RWPE1 (cell line): Measurements from ENCODE around the gene PXMP2.

ENCODE experiments used
- CTCF ChIA-PET: fragments of 350-600 bp; sonication (Branson Sonifier 250); formaldehyde crosslinking; extraction: SDS; loops from one replicate; lab custom pipeline; 2021; lab: Yijun Ruan, JAX
- POLR2A ChIA-PET: fragments of 400-600 bp; formaldehyde crosslinking; extraction: SDS; loops from one replicate; lab custom pipeline; 2020; ENCODE audit warnings: antibody characterized with exemption; ENCODE audit not compliant: low non-redundant PET; lab: Yijun Ruan, JAX
- DNase-seq: peaks from one replicate; pipeline ENCODE4 v3.0.0; 2012; ENCODE audit warnings: low spot score
- H3K27ac ChIP-seq: fragments of 450-650 bp; 2 replicates; pipeline ENCODE4 v1.5.1; 2017
- TF ChIP-seq, protein P1 (sequence below): fragments of 450-650 bp; conservative IDR thresholded peaks from 2 replicates; pipeline ENCODE4 v1.5.1; 2017; ENCODE audit warnings: low read depth, mild to moderate bottlenecking

Gene PXMP2

DNA sequence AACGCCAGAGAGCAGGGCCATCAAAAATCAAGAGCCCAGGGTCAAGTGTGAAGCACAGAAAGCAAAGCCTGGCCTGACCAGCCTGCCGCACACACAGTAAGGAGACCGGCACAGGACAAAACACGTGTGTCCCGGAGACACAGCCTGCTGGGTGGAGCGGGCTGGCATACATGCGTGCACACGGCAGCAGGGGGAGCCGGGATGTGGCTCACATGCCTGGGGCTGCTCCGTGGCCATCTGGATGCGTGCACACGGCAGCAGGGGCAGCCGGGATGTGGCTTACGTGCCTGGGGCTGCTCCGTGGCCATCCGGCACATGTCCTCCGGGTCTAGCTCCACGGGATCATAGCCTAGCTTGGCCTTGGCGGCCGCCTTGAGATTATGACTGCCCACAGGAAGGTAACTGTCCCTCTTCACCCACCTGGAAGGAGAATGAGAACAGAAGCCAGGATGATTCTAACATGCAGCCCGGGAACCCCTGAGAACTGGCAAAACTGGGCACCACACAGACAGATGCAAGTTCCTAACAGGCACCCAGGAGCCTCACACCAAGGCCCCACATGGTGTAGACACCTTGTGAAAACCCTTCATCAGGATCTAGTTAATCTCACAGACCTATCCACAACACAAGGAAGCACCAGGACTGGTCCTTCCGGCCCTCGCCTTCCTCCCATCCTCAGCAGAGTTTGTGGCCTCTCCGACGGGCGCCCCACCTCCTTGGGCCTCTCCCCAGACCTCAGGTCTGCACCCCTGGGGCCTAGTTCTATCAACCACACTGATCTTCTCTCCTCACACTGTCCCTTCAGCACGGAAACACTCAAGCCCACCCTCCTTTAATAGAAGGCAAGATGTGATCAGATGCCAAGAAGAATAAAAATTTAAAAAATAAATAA is 13.9 kb upstream of the PXMP2 start:
- ChIA-PET POLR2A (no interaction called here), CTCF (no interaction called here)
- H3K27ac ChIP-seq: no peak overlapping the region
- TF ChIP-seq, protein P1, sequence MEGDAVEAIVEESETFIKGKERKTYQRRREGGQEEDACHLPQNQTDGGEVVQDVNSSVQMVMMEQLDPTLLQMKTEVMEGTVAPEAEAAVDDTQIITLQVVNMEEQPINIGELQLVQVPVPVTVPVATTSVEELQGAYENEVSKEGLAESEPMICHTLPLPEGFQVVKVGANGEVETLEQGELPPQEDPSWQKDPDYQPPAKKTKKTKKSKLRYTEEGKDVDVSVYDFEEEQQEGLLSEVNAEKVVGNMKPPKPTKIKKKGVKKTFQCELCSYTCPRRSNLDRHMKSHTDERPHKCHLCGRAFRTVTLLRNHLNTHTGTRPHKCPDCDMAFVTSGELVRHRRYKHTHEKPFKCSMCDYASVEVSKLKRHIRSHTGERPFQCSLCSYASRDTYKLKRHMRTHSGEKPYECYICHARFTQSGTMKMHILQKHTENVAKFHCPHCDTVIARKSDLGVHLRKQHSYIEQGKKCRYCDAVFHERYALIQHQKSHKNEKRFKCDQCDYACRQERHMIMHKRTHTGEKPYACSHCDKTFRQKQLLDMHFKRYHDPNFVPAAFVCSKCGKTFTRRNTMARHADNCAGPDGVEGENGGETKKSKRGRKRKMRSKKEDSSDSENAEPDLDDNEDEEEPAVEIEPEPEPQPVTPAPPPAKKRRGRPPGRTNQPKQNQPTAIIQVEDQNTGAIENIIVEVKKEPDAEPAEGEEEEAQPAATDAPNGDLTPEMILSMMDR: no peak
- no peak for DNase-seq

DNA sequence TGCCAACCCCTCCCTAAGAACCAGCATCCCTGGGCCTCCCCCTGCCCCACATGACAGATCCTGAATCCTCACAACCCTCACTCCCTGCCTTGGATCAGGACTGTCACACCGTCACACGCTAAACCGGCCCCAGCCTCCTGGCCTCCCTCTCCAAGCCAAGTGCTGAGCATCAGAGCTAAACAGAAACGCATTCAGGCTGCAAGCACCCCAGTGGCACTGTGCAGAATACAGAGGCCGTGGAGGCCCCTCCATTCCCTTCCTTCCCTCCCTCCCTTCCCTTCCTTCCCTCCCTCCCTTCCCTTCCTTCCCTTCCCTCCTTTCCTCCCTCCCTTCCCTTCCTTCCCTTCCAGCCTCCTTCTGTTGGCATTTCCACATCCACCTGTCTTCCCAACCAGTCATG is 12.8 kb upstream of the PXMP2 start:
- ChIA-PET CTCF (no interaction called here), POLR2A (no interaction called here)
- DNase-seq: no peak
- H3K27ac ChIP-seq: no peak overlapping the region
- TF ChIP-seq, protein P1: no peak

DNA sequence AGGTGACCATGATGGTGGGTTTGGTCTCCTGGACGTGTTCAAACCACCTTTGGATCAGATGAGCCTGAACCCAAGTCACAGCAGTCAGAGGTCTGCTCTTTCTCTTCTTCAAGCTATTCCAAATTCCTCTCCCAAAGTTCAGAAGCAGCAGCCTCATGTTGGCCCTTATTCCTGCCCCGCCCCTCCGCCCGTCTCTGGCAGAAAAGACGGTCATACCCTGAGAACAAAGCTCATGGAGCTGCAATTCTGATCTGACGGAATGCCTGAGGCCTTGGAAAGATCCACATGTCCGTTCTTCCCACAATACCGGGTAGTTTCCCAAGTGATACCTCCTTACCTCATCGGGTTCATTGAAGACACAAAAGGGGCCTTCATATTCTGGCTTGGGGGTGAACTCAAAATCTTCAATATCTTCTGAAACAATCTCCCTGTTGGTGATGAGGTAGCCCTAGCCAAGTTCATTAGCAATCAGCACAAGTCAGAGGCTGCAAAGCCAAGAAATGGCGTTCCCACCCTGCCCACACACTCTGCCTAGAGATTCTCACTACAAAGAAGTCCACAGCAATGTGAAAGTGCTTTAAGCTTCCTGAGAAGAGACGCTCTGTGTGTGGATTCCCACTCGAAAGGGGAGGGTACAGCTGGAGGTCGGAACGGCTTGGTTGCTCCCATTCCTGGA is 11.5 kb upstream of the PXMP2 start:
- DNase-seq: no peak
- TF ChIP-seq, protein P1: no peak
- ChIA-PET CTCF (no interaction called here), POLR2A (no interaction called here)
- H3K27ac ChIP-seq: no peak overlapping the region

DNA sequence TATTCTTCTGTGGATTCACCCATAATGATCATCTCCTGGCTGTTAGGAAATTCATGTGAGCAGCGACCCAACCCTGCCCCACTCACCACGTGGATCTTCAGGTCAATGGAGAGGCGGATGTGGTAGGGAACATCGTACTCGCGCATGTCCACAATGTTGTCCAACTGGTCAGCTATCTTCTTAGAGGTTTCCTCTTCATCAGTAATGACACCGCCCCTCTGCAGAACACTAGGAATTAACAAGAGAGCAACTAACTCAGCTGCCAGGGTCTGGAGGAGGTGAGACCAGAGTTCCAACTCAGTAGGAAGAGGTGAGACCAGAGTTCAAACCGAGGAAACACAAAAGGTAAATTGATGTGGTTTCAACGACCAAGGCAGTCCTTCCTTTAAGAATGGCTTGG is 9.9 kb upstream of the PXMP2 start:
- ChIA-PET POLR2A (no interaction called here), CTCF (no interaction called here)
- TF ChIP-seq, protein P1: no peak
- no peak for DNase-seq
- H3K27ac ChIP-seq: no peak overlapping the region

DNA sequence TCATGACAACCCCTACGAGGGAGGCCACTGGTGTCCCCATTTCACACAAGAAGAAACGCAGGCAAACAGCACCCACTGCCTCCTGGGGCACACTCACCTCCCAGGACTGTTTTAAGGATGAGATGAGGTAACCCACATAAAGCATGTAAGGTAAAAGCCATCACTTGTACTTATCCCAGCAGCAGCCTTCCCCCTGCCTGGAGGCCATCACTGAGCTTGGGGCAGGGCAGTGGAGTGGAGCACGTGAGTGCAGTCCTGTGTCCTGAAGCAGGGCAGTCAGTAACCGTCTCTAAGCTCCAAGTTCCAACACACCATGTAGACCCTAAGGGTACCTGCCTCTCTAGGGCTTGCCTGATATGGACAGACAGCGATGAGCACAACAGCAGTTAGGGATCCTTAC is 2.0 kb upstream of the PXMP2 start:
- no peak for DNase-seq
- ChIA-PET POLR2A (interaction anchor here (0.6 kb wide), 1 partner anchor 32 kb away, joined by 3 read pairs; no protein-coding TSS in a partner anchor), CTCF (no interaction called here)
- TF ChIP-seq, protein P1: no peak
- peak overlapping the region; percentile 87; the same call in 1 of the 2 replicates for H3K27ac ChIP-seq

DNA sequence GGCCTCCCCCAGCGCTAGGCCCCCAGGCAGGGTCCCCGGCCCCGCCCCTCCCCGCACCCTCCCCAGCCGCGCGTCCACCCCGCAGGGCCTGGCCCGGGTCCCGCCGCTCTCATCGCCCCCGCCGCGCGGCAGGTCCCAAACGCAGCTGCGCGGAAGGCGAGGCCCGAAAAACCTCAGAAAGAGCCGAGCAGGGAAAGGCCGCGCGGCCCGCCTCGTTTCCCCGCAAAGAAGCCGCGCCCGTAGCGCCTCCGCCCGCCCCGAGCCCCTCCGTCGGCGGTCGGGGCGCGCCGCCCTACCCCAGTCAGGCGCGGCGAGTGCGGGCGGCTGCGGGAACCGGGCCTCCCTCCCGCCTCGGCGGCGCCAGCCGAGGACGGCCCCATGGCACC is 569 bp upstream of the PXMP2 start:
- TF ChIP-seq, protein P1: no peak
- DNase-seq: peak; percentile 44
- ChIA-PET POLR2A (no interaction called here), CTCF (interaction anchor here (0.7 kb wide), 1 partner anchor 122 kb away, joined by 4 read pairs; no protein-coding TSS in a partner anchor)
- peak overlapping the region; percentile 87 for H3K27ac ChIP-seq
